PC-9 (cell line): ENCODE measurements around the gene PRRT1B. TPM values are rescaled to one million over a fixed set of nuclear protein-coding genes. Genes with fewer than 3 reads are reported as not detected.

ENCODE experiments used
- BruUV-seq: library from RNA; stranded (reverse); fragments of 400-500 nt; replicated peaks from 2 replicates; lab custom pipeline; 2021; lab: Mats Ljungman, UMichigan
- CTCF ChIA-PET: fragments of 300-600 bp; sonication (Branson Sonifier 250); formaldehyde crosslinking; loops from one replicate; lab custom pipeline; 2022; ENCODE audit warnings: antibody characterized with exemption; lab: Charles Lee
- POLR2A ChIA-PET: fragments of 300-600 bp; sonication (Branson Sonifier 250); formaldehyde crosslinking; loops from one replicate; lab custom pipeline; 2022; ENCODE audit warnings: antibody characterized with exemption; ENCODE audit not compliant: unreplicated experiment; lab: Charles Lee
- DNase-seq, 2 experiments: peaks; one replicate each; pipeline versions ENCODE4 v3.0.0 to v3.0.0-alpha.2; 2015 to 2022; ENCODE audit warnings: mixed read lengths in 1 of 2
- H2AFZ ChIP-seq: fragments of 200-600 bp; sonication (generic); 2 replicates; pipeline ENCODE4 v1.8.1; 2017; ENCODE audit warnings: antibody characterized with exemption
- H3F3A ChIP-seq: fragments of 200-600 bp; sonication (generic); 2 replicates; pipeline ENCODE4 v1.8.1; 2017; ENCODE audit warnings: antibody characterized with exemption, mild to moderate bottlenecking, low read depth; ENCODE audit not compliant: insufficient read depth
- H3K27ac ChIP-seq: fragments of 200-600 bp; sonication (generic); 2 replicates; pipeline ENCODE4 v1.6.1; 2016; ENCODE audit warnings: mixed run types
- H3K27me3 ChIP-seq: fragments of 200-600 bp; sonication (generic); 2 replicates; pipeline ENCODE4 v1.6.1; 2016; ENCODE audit warnings: low read depth, mixed run types; ENCODE audit not compliant: insufficient read depth
- H3K36me3 ChIP-seq: fragments of 200-600 bp; sonication (generic); 2 replicates; pipeline ENCODE4 v1.6.1; 2016; ENCODE audit warnings: low read depth, mixed run types
- H3K4me1 ChIP-seq: fragments of 200-600 bp; sonication (generic); replicated peaks from 2 replicates; pipeline ENCODE4 v1.6.1; 2016; ENCODE audit warnings: mixed run types; ENCODE audit not compliant: insufficient read depth
- H3K4me2 ChIP-seq: fragments of 200-600 bp; sonication (generic); 2 replicates; pipeline ENCODE4 v1.6.1; 2017; ENCODE audit warnings: mixed run types
- H3K4me3 ChIP-seq: fragments of 200-600 bp; sonication (generic); 2 replicates; pipeline ENCODE4 v1.6.1; 2016; ENCODE audit warnings: mixed run types
- H3K79me2 ChIP-seq: fragments of 200-600 bp; sonication (generic); 2 replicates; pipeline ENCODE4 v1.6.1; 2017; ENCODE audit warnings: low read depth, mixed run types
- H3K9me2 ChIP-seq: fragments of 200-600 bp; sonication (generic); 2 replicates; pipeline ENCODE4 v1.8.1; 2017; ENCODE audit warnings: mild to moderate bottlenecking; ENCODE audit not compliant: insufficient read depth
- H3K9me3 ChIP-seq: fragments of 200-600 bp; sonication (generic); 2 replicates; pipeline ENCODE4 v1.8.1; 2016; ENCODE audit warnings: low read depth; ENCODE audit not compliant: insufficient read depth
- H4K20me1 ChIP-seq: fragments of 200-600 bp; sonication (generic); 2 replicates; pipeline ENCODE4 v1.8.1; 2017; ENCODE audit not compliant: insufficient read depth
- EZH2 ChIP-seq: fragments of 200-600 bp; sonication (generic); IDR thresholded peaks from 2 replicates; pipeline ENCODE4 v1.8.0; 2017; ENCODE audit warnings: antibody characterized with exemption, low read depth
- intact Hi-C: fragments of 100-400 bp; cut with micrococcal nuclease; formaldehyde crosslinking; loops from one replicate; pipeline ENCODE4 v1.10.0; 2022; ENCODE audit not compliant: unreplicated experiment
- total RNA-seq: library from RNA; stranded (reverse); gene quantifications from 2 replicates; pipeline ENCODE4 v1.2.3, GENCODE V29; 2021
- TF ChIP-seq, protein P1 (sequence below): fragments of 200-600 bp; sonication (generic); conservative IDR thresholded peaks from 2 replicates; pipeline ENCODE4 v1.6.1; 2017; ENCODE audit warnings: mixed run types, antibody characterized with exemption, mild to moderate bottlenecking, moderate library complexity

The PRRT1B gene
- total RNA-seq, 1 experiment from 2014 or later, result not detected

DNA sequence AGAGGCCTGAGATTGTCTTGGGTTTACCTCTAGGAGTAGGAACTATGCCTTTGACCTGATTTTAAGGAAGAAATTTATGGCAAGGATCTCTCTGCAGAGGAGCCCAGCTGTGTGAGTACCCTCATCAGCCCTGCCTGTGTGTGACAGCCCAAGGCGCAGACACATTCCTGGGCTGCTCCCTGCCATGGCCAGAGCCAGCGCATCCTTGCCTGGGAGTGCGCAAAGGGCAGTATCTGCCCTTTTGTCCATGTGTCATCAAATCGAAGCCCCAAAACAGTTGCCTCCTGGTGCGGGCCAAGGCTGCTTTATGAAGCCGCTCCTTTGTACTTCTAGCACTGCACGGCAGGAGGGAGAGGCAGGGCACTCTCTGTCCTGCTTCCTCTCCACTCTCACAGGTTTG lies 51.9 kb downstream of the PRRT1B start:
- CTCF ChIA-PET, result no interaction called here
- no peak for DNase-seq
- H3K4me1 ChIP-seq, result peaks cover 10% of the 10 kb centered on the region
- no peak overlapping the region for H3K4me2 ChIP-seq
- H3F3A ChIP-seq, result no peaks in the 10 kb centered on the region
- H3K9me2 ChIP-seq, result no peaks in the 10 kb centered on the region
- no TSS peak for BruUV-seq
- no peaks in the 10 kb centered on the region for H3K9me3 ChIP-seq
- TF ChIP-seq, protein P1, sequence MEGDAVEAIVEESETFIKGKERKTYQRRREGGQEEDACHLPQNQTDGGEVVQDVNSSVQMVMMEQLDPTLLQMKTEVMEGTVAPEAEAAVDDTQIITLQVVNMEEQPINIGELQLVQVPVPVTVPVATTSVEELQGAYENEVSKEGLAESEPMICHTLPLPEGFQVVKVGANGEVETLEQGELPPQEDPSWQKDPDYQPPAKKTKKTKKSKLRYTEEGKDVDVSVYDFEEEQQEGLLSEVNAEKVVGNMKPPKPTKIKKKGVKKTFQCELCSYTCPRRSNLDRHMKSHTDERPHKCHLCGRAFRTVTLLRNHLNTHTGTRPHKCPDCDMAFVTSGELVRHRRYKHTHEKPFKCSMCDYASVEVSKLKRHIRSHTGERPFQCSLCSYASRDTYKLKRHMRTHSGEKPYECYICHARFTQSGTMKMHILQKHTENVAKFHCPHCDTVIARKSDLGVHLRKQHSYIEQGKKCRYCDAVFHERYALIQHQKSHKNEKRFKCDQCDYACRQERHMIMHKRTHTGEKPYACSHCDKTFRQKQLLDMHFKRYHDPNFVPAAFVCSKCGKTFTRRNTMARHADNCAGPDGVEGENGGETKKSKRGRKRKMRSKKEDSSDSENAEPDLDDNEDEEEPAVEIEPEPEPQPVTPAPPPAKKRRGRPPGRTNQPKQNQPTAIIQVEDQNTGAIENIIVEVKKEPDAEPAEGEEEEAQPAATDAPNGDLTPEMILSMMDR, result no peak
- no peak for TF ChIP-seq EZH2
- no peaks in the 10 kb centered on the region for H3K27me3 ChIP-seq
- H4K20me1 ChIP-seq, result no peaks in the 10 kb centered on the region
- no peak overlapping the region for H3K27ac ChIP-seq
- H2AFZ ChIP-seq, result no peak overlapping the region
- no peaks in the 10 kb centered on the region for H3K79me2 ChIP-seq
- no peaks in the 10 kb centered on the region for H3K36me3 ChIP-seq
- H3K4me3 ChIP-seq, result no peak overlapping the region
- POLR2A ChIA-PET, result no interaction called here
- intact Hi-C loops, result no loop called here

DNA sequence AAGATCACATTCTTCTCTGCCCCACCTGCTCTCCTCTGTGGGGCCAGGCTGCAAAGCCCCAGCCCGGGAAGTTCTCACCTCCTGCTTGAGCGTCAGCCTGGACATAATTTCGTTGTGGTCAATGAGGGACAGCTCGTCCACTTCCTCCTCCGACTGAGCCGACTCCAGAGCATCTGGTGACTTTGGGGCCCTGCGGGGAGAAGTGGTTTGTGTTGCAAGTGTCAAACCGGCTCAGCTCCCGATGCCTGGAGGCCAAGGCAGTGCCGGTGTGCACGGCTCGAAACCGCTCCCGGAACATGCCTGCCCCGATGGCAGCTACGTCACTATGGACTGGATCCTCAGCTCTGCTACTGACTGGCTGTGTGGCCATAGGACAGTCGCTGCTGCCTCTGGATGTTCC lies 52.8 kb downstream of the PRRT1B start:
- Histone ChIP-seq H4K20me1 (no peaks in the 10 kb centered on the region), H3K9me2 (no peaks in the 10 kb centered on the region), H3F3A (no peaks in the 10 kb centered on the region), H2AFZ (no peak overlapping the region), H3K9me3 (no peaks in the 10 kb centered on the region), H3K27me3 (no peaks in the 10 kb centered on the region), H3K27ac (no peak overlapping the region), H3K4me1 (peaks cover 10% of the 10 kb centered on the region), H3K36me3 (no peaks in the 10 kb centered on the region), H3K4me2 (no peak overlapping the region), H3K4me3 (no peak overlapping the region), H3K79me2 (no peaks in the 10 kb centered on the region)
- BruUV-seq, result no TSS peak
- CTCF ChIA-PET, result no interaction called here
- intact Hi-C loops, result no loop called here
- POLR2A ChIA-PET, result no interaction called here
- no peak for DNase-seq
- TF ChIP-seq, protein P1, result no peak
- no peak for TF ChIP-seq EZH2

DNA sequence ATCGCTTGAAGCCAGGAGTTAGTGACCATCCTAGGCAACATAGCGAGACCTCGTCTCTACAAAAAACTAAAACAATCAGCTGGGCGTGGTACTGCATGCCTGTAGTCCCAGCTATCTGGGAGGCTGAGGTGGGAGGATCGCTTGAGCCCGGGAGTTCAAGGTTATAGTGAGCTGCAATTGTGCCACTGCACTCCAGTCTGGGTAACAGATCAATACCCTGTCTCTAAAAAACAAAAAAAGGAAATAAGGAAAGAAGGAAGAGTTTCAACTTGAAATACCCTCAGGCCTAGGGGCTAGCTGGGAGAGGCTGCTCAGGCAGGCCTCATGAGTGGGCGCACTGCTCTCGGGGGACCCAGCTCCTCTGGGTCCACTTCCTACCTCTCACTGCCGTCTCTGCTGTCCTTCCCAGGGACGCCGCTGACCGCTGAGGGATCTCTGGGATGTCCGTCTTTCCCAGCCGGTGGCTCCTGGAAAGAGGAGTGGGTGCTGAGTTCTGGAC lies 56.4 kb downstream of the PRRT1B start:
- no peaks in the 10 kb centered on the region for H4K20me1 ChIP-seq
- H2AFZ ChIP-seq, result no peak overlapping the region
- BruUV-seq, result no TSS peak
- no peak for DNase-seq
- H3K9me2 ChIP-seq, result no peaks in the 10 kb centered on the region
- H3K79me2 ChIP-seq, result no peaks in the 10 kb centered on the region
- H3K4me1 ChIP-seq, result no peaks in the 10 kb centered on the region
- H3F3A ChIP-seq, result no peaks in the 10 kb centered on the region
- ChIA-PET POLR2A (interaction anchor here (0.6 kb wide), 1 partner anchor 1134 kb away, joined by 4 read pairs; no protein-coding TSS in a partner anchor), CTCF (no interaction called here)
- TF ChIP-seq EZH2, result no peak
- TF ChIP-seq, protein P1, result no peak
- intact Hi-C loops, result no loop called here
- no peaks in the 10 kb centered on the region for H3K9me3 ChIP-seq
- H3K4me3 ChIP-seq, result no peak overlapping the region
- H3K27me3 ChIP-seq, result no peaks in the 10 kb centered on the region
- no peak overlapping the region for H3K4me2 ChIP-seq
- H3K36me3 ChIP-seq, result no peaks in the 10 kb centered on the region
- H3K27ac ChIP-seq, result no peak overlapping the region
